Measurements from ENCODE around the gene HCFC1R1.

The HCFC1R1 gene

DNA sequence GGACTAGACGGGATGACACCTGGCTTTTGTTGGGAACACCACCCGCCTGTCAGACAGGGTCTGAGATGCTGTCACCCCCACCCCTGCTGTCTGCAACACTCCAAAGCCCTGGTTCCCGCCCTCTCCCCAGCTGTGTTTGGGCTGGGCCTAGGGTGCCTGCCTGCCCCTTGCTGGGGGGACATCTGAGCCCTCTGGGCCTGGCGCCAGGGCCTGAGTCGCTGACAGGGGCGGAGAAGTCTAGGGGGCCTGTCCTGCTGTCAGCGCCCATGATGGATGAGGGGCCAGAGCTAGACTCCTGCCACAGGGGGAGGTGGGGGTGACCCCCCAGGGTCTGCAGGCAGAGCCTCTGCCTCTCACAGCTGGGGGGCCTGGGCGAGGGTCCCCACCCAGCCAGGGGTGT is 35.9 kb downstream of the HCFC1R1 start (continued):
- TF ChIP-seq SP2 (tag by site-specific recombination; IDR thresholded peaks at IDR 0.05) (peak; percentile 46; the same call in 1 of the 2 replicates), BCL11A (tag by site-specific recombination; IDR thresholded peaks at IDR 0.05; ENCODE audit: low read depth) (no peak), ZNF514 (tag by site-specific recombination; IDR thresholded peaks at IDR 0.05) (no peak), ZNF670 (tag by site-specific recombination; IDR thresholded peaks at IDR 0.05; ENCODE audit: low read depth) (no peak), ZBTB8A (tag by site-specific recombination; IDR thresholded peaks at IDR 0.05) (peak; percentile 83), ZNF114 (tag by site-specific recombination; IDR thresholded peaks at IDR 0.05) (no peak), ZNF184 (tag by site-specific recombination; IDR thresholded peaks at IDR 0.05) (no peak), SP7 (tag by site-specific recombination; IDR thresholded peaks at IDR 0.05) (peak; percentile 85), ZNF366 (tag by site-specific recombination; conservative IDR thresholded peaks at IDR 0.05) (no peak), ZNF132 (tag by site-specific recombination; IDR thresholded peaks at IDR 0.05; ENCODE audit: borderline replicate concordance) (no peak), ZNF624 (tag by site-specific recombination; IDR thresholded peaks at IDR 0.05) (no peak), ZNF174 (tag by site-specific recombination; IDR thresholded peaks at IDR 0.05) (no peak), GLIS1 (tag by site-specific recombination; IDR thresholded peaks at IDR 0.05) (peak; percentile 100), ZEB2 (tag by site-specific recombination; IDR thresholded peaks at IDR 0.05) (no peak; the same call in 1 of the 2 replicates), ZNF24 (tag by site-specific recombination; IDR thresholded peaks at IDR 0.05) (0 out of 2 replicates have a peak, but pooled peaks have one; percentile 16), ZNF544 (tag by site-specific recombination; IDR thresholded peaks at IDR 0.05) (no peak), ZNF416 (tag by site-specific recombination; IDR thresholded peaks at IDR 0.05) (no peak), ZNF561 (tag by site-specific recombination; IDR thresholded peaks at IDR 0.05; ENCODE audit: borderline replicate concordance) (no peak), ZBTB7A (tag by site-specific recombination; IDR thresholded peaks at IDR 0.05; ENCODE audit: low read depth) (no peak), SETDB1 (IDR thresholded peaks at IDR 0.05; ENCODE audit: insufficient read length, low read length) (no peak)
- TF ChIP-seq, protein P1, sequence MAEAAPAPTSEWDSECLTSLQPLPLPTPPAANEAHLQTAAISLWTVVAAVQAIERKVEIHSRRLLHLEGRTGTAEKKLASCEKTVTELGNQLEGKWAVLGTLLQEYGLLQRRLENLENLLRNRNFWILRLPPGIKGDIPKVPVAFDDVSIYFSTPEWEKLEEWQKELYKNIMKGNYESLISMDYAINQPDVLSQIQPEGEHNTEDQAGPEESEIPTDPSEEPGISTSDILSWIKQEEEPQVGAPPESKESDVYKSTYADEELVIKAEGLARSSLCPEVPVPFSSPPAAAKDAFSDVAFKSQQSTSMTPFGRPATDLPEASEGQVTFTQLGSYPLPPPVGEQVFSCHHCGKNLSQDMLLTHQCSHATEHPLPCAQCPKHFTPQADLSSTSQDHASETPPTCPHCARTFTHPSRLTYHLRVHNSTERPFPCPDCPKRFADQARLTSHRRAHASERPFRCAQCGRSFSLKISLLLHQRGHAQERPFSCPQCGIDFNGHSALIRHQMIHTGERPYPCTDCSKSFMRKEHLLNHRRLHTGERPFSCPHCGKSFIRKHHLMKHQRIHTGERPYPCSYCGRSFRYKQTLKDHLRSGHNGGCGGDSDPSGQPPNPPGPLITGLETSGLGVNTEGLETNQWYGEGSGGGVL (tag by site-specific recombination; IDR thresholded peaks at IDR 0.05), result peak; percentile 49
- TF ChIP-seq, protein P2, sequence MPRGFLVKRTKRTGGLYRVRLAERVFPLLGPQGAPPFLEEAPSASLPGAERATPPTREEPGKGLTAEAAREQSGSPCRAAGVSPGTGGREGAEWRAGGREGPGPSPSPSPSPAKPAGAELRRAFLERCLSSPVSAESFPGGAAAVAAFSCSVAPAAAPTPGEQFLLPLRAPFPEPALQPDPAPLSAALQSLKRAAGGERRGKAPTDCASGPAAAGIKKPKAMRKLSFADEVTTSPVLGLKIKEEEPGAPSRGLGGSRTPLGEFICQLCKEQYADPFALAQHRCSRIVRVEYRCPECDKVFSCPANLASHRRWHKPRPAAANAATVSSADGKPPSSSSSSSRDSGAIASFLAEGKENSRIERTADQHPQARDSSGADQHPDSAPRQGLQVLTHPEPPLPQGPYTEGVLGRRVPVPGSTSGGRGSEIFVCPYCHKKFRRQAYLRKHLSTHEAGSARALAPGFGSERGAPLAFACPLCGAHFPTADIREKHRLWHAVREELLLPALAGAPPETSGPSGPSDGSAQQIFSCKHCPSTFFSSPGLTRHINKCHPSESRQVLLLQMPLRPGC (tag by site-specific recombination; IDR thresholded peaks at IDR 0.05), result no peak
- TF ChIP-seq, protein P3, sequence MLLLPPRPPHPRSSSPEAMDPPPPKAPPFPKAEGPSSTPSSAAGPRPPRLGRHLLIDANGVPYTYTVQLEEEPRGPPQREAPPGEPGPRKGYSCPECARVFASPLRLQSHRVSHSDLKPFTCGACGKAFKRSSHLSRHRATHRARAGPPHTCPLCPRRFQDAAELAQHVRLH (tag by site-specific recombination; IDR thresholded peaks at IDR 0.05), result no peak
- TF ChIP-seq, protein P4, sequence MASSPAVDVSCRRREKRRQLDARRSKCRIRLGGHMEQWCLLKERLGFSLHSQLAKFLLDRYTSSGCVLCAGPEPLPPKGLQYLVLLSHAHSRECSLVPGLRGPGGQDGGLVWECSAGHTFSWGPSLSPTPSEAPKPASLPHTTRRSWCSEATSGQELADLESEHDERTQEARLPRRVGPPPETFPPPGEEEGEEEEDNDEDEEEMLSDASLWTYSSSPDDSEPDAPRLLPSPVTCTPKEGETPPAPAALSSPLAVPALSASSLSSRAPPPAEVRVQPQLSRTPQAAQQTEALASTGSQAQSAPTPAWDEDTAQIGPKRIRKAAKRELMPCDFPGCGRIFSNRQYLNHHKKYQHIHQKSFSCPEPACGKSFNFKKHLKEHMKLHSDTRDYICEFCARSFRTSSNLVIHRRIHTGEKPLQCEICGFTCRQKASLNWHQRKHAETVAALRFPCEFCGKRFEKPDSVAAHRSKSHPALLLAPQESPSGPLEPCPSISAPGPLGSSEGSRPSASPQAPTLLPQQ (tag by site-specific recombination; IDR thresholded peaks at IDR 0.05), result no peak; the same call in 1 of the 2 replicates
- TF ChIP-seq, protein P5, sequence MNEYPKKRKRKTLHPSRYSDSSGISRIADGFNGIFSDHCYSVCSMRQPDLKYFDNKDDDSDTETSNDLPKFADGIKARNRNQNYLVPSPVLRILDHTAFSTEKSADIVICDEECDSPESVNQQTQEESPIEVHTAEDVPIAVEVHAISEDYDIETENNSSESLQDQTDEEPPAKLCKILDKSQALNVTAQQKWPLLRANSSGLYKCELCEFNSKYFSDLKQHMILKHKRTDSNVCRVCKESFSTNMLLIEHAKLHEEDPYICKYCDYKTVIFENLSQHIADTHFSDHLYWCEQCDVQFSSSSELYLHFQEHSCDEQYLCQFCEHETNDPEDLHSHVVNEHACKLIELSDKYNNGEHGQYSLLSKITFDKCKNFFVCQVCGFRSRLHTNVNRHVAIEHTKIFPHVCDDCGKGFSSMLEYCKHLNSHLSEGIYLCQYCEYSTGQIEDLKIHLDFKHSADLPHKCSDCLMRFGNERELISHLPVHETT (tag by site-specific recombination; IDR thresholded peaks at IDR 0.05), result no peak
- TF ChIP-seq, protein P6, sequence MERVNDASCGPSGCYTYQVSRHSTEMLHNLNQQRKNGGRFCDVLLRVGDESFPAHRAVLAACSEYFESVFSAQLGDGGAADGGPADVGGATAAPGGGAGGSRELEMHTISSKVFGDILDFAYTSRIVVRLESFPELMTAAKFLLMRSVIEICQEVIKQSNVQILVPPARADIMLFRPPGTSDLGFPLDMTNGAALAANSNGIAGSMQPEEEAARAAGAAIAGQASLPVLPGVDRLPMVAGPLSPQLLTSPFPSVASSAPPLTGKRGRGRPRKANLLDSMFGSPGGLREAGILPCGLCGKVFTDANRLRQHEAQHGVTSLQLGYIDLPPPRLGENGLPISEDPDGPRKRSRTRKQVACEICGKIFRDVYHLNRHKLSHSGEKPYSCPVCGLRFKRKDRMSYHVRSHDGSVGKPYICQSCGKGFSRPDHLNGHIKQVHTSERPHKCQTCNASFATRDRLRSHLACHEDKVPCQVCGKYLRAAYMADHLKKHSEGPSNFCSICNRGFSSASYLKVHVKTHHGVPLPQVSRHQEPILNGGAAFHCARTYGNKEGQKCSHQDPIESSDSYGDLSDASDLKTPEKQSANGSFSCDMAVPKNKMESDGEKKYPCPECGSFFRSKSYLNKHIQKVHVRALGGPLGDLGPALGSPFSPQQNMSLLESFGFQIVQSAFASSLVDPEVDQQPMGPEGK (tag by site-specific recombination; IDR thresholded peaks at IDR 0.05), result peak; percentile 85
- TF ChIP-seq, protein P7, sequence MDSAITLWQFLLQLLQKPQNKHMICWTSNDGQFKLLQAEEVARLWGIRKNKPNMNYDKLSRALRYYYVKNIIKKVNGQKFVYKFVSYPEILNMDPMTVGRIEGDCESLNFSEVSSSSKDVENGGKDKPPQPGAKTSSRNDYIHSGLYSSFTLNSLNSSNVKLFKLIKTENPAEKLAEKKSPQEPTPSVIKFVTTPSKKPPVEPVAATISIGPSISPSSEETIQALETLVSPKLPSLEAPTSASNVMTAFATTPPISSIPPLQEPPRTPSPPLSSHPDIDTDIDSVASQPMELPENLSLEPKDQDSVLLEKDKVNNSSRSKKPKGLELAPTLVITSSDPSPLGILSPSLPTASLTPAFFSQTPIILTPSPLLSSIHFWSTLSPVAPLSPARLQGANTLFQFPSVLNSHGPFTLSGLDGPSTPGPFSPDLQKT (IDR thresholded peaks at IDR 0.05; ENCODE audit: borderline replicate concordance, low read depth, low read length), result no peak
- TF ChIP-seq, protein P8, sequence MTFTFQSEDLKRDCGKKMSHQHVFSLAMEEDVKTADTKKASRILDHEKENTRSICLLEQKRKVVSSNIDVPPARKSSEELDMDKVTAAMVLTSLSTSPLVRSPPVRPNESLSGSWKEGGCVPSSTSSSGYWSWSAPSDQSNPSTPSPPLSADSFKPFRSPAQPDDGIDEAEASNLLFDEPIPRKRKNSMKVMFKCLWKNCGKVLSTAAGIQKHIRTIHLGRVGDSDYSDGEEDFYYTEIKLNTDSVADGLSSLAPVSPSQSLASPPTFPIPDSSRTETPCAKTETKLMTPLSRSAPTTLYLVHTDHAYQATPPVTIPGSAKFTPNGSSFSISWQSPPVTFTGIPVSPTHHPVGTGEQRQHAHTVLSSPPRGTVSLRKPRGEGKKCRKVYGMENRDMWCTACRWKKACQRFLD (tag by site-specific recombination; IDR thresholded peaks at IDR 0.05), result no peak
- TF ChIP-seq, protein P9, sequence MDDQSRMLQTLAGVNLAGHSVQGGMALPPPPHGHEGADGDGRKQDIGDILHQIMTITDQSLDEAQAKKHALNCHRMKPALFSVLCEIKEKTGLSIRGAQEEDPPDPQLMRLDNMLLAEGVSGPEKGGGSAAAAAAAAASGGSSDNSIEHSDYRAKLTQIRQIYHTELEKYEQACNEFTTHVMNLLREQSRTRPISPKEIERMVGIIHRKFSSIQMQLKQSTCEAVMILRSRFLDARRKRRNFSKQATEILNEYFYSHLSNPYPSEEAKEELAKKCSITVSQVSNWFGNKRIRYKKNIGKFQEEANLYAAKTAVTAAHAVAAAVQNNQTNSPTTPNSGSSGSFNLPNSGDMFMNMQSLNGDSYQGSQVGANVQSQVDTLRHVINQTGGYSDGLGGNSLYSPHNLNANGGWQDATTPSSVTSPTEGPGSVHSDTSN (CRISPR knock-in tag; IDR thresholded peaks at IDR 0.05), result no peak

All from HEK293 (cell line).